Activated CD4-positive, CD25-positive, alpha-beta regulatory T cell treated with anti-CD3 and anti-CD28 coated beads, Interleukin-2, amount 50 U/mL, for 24 hours (primary cell): ENCODE measurements around the gene PHLDA1.

ENCODE experiments used
- ATAC-seq, 2 donors: fragments of 150-1000 bp; cut with Tn5 transposase; one replicate each; pipeline ENCODE4 v1.10.0; 2021; ENCODE audit warnings: mild to moderate bottlenecking in 1 of 2, moderate library complexity in 1 of 2

The PHLDA1 gene

DNA sequence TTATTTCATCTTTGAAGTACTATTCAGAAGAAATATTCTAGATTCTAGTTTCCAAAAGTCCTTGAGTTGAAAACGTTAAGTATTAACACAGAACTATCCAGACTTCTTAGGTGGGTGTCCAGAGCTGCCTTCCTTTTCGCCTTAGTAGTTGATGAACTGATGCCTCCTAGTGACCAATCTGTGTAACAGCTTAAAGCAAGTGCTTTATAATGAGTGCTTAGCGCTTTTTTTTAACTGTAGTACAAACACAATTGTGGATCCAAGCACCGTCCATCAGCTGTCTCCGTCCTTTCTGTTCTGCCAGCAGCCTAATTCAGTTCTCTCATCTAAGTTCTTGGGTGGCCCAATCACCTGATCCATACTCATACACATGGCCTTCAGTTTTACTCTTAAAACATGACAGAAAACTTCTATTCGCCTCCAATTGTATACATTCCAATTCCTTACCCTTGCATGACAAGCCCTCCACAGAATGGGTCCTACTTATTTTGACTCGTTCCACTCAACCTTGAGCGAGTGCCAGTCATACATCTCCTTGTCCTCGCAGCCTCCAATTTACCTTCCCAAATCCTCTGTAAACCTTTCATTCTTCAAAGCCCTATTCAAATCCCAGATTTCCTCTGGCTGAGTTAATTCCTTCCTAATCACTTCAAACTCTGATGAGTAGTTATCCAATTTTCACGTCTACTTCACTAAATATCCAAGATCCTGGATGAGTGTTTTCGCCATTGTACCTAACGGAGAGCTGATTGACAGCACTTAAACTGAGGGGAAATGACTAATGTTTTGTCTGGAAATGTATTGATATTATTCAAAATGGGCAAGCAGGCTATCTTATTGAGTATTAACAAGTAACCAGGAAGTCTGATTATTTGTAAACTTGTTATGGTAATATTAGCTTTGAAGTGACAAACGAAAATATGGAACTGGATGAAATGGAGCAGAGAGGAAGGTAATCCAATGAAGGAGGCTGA is 5.8 kb upstream of the PHLDA1 start:
- peak; percentile 60 to 62 for ATAC-seq

DNA sequence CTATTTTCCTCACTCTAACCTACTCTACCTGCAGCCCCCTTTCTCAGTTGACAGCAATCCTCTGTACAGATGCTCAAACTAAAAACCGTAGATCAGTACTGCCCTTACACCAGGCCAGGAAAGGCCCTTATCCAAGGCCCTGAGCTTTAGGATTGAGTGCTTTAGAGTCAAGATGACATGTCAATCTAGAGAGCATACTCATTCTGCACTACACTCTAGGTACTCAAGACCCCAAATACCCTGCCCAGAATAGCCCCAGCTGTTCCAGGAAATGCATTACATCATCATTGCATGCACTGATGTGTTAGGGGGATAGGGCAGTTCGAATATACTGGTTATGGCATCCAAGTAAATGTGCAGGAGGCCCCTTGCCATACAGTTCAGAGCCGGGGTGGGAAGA is 3.5 kb upstream of the PHLDA1 start:
- ATAC-seq: no peak

DNA sequence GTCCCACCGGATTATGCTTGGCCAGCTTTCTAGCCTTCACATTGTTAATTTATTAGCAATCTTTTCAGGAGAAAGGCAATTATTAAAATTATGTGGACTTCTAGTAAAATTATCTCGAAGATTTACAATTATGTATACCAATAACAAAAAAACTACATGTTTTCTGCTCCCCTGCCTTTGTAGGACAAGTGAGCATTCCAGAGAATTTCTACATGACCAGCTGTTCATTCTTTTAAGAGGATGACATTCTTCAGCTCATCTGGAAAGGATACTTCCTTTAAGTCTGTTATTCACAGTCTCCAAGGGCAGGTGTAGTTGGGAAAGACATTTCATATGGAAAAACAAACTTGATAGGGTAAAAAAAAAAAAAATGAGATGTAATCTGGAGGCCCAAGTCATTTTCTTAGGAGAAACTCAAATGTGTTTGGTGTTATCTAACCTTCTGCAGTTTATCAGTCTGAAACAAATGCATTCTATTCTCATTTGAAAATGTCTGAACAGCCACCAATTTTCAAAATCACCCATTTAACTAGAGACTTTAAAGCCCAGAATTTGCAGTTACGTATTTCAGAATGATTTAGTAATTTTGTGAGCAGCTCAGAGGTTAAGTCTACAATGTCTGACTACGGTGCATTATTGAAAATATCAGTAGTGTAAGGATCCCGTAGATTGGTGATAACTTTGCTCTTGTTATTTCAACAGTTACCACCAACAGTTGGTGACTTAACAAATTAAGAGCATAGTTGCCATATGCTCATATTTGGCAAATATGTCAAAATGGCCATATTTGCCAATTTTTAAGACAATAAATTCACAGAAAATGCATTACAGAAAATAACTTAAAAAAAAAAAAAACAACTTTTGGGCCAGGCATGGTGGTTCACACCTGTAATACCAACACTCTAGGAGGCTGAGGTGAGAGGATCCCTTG is 1.8 kb upstream of the PHLDA1 start:
- ATAC-seq: no peak

DNA sequence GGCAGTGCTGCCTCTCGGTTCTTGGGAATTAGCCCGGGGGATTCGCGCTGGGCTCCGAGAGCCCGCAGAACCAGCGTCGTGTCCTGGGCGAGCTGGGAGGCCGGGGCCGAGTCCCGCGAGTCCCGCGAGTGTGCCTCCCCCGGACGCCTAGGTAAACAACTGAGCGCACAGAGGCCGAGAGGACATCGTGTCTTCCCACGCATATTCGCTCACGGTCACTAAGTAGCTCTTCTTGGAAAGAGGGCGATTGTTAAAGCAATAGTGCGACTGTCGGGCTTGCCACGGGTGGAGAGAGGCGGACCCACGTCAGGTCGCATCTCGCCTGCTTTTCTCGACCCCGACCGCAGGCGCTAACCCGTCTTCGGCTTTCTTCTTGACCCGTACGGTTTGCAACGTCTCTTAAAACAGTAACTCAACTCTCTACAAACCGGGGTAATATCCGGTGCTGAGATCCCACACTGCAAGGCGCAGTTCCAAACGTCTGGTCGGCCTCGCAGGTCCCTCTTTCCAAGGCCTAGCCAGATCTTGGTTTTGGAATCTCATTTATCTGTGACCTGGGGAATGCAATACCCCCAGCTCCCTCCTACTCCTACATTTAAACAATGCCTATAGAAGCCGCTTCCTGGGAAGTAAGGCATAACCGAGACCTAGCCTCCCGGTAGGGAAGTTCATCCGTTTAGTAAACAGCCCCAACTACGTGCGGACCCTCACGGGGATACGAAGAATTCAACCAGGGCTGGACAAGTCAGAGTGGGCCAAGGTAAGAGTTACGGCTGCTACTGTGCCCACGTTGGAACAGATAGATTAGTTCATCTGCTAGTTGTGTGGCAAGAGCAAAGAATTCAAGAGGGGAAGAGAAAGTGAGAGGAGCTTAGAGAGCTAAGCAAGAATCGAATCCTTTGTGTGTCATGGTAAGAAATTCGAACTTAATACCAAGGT is 736 bp upstream of the PHLDA1 start:
- peak; percentile 4 to 11 for ATAC-seq

DNA sequence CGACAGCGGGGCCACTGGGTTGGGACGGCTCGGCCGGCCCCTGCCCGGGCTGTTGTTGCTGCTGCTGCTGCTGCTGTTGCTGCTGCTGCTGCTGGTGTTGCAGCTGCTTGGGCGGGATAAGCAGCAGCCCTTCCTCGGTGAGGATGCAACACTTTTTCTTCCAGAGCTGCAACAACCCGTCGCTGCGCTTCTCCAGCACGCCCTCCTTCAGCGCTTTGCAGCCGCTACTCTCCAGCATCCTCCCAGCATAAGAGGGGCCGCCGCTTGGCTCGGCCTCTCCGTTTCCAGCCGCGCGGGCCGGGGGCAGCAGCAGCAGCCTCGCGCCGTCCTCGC is 529 bp downstream of the PHLDA1 start:
- ATAC-seq: peak in 1 of 2 donors; percentile 10

DNA sequence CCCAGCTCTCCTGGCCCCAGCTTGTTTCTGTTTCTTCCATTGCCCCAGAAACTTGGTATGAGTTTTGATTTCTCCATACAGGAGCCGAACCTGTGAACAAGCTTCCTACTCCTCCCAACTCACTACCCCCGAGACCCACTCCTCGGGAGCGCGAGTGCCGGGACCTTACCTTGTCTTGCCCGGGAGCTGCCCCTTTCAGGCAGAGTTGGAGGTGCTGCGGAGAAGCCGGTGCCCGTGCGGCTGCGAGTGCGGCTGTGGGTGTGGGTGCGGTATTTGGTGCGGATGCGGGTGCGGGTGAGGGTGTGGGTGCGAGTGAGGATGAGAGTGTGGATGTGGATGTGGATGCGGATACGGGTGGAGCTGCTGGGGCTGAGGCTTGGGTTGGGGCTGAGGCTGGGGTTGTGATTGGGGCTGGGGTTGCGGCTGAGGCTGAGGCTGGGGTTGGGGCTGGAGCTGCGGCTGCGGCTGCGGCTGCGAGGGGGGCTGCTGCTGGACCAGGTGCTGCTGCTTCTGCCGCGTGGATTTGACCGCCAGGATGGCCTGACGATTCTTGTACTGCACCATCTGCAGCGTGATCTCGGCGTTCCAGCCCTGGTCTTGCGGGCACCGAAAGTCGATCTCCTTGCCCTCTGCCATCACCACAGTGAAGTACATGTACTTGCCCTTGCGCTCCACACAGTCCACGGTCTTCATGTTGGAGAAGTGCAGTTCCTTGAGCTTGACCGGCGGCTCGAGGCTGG is 1.1 kb downstream of the PHLDA1 start:
- ATAC-seq: peak; percentile 2

DNA sequence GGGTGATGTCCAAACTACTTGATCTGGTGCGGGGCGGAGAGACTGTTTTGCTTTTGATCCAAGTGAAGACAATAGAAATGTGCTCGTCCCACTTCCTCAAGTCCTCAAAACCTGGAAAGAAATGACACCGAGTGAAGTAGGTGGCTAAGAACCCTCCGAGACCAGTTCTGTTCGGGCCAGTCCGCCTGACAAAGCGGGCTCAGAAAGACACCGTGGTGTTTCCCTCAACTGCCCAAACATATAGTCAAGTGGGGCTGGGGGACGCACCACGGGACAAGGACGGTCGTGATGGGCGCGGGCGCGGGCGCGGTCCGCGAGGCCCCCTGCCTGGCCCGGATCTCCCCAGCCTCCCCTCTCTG is 1.6 kb downstream of the PHLDA1 start:
- ATAC-seq: no peak

DNA sequence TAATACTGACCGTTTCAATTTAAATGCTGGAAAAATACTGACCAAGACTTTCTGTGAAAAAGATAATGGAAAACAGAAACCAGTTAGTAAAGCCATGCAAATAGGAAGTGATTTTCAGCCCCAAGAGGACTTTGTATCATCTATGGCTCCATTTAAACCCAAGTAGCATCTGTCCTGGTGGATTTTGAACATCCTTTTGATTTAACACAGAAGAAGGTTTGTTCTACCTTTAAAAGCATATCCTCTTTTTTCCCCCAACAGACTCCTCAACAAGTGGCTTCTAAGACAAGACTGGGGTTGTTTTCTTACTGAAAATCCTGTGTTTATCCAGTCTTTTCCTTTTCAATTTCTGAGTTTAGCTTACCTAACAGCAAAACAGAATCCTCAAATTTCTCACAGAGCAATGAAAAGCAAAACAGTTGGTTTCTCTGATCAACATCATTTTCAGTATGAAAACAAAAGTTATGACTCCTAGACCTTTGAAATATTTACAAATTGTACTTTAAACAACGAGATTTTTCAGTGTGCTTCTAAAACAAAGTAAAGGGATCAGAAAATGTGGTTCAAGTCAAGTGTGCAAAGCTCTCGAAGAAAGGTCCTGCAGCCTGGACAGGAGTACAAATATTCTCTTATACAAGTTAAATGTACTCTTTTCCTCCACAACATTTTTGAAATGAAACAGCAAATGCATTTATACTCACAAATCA is 2.9 kb downstream of the PHLDA1 start:
- ATAC-seq: no peak

DNA sequence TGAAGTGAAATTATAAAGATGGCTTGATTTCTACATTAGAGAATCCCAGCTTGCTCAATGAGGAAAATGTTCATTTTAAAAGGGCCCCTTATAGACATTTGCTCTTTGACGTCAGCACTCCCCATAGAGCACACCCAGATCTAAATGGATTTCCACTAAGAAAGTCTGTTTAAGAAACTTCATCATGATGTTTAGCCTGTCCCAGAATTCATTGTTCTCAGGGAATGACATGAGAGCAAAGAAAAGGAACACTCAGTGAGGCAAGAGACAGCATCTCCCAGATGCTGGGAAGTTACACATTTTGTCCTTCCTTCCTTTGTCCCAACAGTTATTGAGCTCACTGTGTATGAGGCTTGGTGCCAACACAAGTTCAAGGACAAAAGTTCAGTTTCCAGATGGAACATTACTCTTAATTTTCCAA is 4.9 kb downstream of the PHLDA1 start:
- no peak for ATAC-seq

DNA sequence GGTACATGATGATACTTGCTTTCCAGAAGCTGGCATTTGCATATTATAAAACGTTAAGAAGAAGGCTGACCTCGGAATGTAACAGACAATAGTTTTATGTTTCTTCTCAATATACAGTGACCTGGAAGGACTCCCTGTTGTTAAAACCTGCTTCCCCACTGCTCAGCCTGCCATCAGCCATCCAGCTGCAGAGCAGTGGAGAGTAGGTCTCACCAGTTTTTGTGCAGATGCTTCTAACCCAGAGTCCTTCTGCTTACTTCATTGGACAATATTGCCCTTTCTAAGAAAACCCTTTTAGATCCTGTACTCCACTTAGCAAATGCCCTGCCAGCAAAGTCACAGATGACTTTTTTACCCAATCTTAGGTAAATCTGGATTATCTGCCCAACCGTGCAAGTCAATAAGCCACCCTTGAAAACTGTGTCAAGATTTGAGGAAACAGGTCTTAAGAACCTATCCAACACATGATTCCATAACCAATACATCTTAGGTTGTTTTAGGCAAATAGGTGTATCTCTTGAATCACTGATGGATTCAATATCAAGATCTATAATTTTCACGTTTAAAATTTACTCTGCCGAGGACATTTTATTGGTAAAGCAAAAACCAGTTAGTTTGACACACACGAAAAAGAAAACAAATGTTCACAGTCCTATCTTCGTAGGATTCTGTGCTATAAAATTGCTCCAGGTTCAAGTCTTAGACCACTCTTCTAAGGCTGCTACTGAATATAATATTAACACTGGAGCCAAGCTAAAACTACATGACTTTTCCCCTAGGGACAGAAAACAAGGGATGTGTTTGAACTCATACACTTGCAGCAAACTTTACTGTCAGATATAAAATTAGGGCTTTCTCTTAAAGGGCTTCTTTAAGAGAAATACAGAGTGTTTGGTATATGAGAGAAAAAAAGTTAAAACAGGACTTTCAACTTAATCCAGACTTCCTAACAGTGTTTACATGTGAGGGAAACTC is 5.7 kb downstream of the PHLDA1 start:
- no peak for ATAC-seq

DNA sequence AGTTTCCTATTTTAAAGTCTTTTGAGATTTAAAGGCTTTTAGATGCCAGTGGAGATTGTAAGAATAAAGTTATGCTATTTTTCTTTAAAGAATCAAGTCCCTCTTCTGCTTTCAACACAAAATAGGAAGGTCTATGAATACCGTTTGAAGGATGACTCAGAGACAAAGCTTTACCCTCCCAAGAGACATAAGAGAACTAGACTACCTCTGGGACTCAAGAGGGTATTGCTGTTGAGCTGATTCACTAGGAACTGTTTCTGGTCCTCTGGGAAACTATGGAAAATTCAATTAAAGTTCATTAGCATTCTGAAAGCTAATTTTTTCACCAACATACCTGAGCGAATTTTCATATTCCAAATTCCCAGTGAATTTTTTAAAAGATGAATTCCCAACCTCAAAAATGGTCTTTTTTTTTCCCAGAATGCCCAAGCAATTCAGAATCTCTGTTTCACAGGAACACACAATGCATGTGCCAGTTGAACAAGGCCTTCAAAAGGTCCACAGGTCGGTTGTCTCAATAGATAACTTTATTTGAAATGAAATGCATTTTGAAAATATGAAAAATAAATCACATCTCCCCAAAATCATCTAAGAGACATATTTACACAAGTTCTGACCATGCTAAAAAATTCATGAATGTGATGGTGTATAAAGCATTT is 6.5 kb downstream of the PHLDA1 start:
- no peak for ATAC-seq

DNA sequence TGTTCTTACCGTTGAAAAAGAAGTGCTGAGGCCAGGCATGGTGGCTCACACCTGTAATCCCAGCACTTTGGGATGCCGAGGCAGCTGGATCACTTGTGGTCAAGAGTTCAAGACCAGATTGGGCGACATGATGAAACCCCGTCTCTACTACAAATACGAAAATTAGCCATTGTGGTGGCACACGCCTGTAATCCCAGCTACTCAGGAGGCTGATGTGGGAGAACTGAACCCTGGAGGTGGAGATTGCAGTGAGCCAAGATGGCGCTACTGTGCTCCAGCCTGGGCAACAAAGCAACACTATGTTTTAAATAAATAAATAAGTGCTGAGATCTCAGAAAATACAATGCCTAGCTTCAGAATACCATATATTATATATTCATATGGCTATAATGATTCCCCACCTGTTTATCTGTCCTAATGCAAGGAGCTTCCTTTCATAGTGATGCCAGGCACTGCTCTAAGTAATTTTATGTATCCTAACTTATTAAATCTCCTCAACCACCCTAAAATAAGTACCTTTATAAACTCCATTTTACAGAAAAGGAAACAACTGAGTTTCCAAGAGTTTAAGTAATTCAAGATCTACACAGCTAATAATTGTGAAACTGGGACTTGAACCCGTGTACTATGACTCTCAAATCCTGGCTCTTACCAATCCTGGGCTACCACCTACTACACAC is 7.3 kb downstream of the PHLDA1 start:
- no peak for ATAC-seq

DNA sequence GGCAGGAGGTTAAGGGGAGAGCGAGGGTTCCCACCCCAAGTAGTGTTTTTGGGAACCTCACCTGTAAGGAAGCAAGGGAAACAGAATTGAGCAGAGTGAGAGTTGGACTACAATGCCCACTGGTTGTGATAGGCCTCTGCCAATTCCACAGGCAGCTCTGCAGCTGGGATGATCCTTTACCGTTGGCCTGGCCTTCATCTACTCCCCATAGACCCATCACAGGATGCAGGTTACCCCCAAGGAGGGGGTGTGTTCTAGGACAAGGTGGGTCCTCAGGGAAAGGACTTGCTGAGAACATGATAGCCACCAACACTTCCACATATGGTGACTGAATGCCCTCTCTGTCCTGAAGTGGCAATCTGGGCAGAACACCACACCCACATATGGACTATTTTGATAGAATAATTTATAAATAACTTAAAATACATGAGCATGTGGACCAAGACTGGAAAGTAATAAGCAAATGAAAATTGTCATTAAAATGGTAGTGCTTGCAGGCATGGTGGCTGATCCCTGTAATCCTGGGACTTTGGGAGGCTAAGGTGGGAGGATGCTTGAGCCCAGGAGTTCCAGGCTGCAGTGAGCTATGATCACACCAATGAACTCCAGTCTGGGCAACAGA is 8.4 kb downstream of the PHLDA1 start:
- no peak for ATAC-seq

DNA sequence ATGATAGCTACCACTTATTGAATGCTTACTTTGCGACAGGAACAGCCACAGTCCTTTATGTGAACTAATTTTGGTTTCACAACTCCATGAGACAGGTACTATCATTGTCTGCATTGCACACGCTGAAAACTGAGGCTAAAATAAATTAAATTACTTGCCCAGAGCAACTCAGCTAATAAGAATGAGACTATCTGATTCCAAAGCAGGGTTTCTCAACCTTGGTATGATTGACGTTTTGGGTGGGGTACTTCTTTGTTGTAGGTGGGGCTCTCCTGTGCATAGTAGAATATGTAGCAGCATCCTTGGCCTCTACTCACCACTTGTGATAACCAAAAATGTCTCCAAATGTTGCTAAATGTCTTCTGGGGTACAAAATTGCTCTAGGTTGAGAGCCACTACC is 9.1 kb downstream of the PHLDA1 start:
- ATAC-seq: no peak

DNA sequence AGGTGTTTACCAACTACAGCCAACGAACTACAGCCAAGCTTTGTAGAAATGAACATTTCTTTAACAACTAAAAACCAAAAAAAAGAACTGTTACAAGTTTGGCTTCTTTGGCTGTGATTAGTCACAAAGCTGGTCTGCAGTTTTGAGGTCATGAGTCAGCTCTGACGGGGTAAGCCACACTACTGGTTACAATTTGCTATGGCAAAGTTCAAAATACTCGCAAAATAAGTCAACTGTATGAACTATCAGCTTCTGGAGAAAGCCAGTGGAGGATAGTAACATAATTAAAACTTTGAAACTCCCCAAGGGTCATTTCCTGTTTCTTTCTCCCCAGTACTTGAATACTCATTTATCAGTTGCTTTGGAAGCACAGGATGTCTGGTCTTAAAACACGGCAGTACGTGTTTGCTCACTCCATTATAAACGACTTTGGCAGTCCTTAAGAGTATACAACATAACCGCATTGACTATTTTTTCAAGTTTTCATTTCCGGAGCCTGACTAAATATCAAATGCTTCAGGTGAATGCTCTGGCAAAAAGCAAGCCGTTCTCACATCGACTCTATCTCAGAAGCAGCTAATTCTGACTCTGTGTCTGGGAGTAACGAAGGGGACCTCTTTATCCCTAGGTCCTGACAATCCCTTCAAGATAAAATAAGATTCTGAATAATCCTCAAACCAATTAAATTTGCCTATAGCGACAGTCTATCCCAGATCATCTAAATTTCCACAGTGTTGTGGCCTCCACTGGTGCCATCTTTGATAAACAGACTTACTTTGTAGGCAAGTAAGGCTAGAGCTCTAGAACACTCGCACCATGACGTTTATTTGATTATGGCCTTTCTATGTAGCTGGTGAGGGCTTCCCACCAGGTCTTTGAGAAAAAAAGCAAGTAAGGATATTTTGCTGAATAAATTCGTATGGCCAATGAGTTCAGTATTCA is 10.6 kb downstream of the PHLDA1 start:
- ATAC-seq: peak; percentile 87

DNA sequence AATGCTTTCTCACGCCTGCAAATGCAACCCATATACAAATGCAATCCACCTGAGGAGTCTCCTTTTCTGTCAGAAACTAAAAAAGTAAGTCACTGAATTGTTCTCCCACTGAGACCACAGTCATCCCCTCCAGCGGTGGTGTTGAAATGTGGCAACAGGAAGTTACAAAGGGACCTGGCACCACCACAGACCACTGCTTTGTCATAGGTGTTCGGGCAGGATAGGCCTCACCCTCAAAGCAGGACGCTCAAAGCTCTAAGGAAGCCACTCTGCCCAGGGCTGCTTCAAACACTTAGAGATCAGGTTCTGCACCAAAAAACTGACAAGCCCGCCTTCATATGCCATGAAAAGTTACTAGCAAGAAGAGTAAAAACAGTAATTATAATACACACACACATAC is 11.3 kb downstream of the PHLDA1 start:
- peak; percentile 75 to 79 for ATAC-seq

DNA sequence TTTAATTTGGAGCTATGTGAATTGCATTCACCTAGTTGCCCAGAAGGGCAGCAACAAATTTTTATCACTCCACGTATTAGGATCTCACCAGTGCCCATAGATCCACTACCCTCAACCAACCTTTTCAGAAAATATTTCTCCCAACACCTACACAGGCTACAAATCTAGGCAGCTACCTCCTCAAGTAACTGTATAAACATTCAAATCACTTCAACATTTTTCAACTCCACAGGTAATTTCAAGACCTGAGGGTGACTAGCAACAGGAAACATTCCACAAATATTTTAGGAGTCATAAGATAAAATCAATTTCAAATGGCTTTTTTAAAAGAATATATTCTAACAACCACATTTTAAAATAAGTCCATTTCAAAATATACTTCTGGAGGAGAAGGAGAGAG is 12.9 kb downstream of the PHLDA1 start:
- no peak for ATAC-seq
